Skin epidermis (tissue), 12 donors: ENCODE measurements around the gene CCDC15.
"Not testable (repeated sequence)": the region's sequence is repeated elsewhere in the genome, so short reads cannot be mapped to it uniquely, and the experiment has no call there.

Experiments
- H3K27ac ChIP-seq, 21 experiments: fragments of 200-600 bp; sonication (generic) in 11 of 21; one replicate each; pipeline ENCODE4 v1.5.0; 2020; ENCODE audit warnings: mild to moderate bottlenecking in 3 of 21, inconsistent platforms in 2 of 21, moderate library complexity in 2 of 21
- H3K4me3 ChIP-seq, 7 experiments: fragments of 200-600 bp; sonication (generic) in 2 of 7; one replicate each; pipeline ENCODE4 v1.5.0; 2020; ENCODE audit warnings: inconsistent platforms in 2 of 7, mild to moderate bottlenecking in 2 of 7, moderate library complexity in 1 of 7

CCDC15 gene

DNA sequence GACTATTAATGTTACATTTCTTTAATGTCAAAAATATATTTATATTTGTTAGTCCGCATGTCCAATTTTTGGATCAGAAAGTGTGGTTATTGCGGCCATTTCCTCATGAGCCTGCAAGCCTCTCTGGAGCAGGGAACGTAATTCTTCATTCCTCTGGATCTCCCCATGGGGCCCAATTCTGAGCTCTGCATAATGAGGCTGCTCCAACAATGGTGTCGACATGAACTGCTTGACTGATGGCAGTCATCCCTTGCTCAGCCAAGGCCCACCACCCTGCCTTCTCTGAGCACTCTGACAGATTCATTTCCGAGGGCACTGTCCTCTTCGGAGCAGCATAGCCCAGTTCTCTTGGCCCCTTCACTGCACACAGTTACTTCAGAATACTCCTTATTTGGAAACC, 15.0 kb upstream of the CCDC15 start:
- no peak overlapping the region for H3K4me3 ChIP-seq
- no peak overlapping the region for H3K27ac ChIP-seq

DNA sequence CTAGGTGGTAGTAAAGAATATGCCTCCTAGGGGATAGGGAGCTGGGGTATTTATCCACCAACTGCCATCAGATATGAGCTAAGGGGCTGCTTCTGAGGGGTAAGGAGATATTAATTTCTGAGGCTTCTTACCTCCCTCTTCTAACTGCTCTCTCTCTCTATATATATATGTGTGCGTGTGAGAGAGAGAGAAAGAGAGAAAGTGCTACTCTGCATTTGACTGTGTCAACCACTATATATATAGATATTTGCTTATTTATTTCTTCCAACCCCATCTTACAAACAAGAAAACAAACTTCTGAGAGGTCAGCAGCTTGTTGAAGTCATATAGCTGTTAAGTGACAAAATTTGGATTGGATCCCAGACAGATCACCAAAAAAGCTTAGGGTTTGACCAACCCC, 12.3 kb upstream of the CCDC15 start:
- Histone ChIP-seq H3K4me3 (no peak overlapping the region), H3K27ac (no peak overlapping the region)

- no peak overlapping the region for H3K27ac ChIP-seq
- H3K4me3 ChIP-seq, result no peak overlapping the region
Observed at GRCh38 chr11:124942466-124943253, 11.3 kb upstream of the CCDC15 start.

DNA sequence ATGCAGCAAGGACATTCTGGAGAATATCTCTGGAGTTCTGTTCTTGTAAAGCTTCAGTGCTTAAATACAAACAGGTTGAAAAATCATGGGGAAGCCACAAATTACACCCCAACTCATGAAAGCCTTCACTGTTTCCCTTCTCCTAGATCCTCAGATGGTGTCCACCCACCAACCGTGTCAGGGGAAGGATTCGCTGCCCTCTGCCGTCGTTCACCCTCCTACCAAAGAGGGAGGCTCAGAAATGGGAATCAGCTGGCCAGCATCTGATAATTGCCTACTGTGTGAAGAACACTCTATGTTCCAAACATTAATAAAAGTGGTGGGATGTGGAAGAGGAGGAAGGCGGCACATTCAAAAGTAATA, 10.8 kb upstream of the CCDC15 start:
- Histone ChIP-seq H3K27ac (no peak overlapping the region), H3K4me3 (no peak overlapping the region)

DNA sequence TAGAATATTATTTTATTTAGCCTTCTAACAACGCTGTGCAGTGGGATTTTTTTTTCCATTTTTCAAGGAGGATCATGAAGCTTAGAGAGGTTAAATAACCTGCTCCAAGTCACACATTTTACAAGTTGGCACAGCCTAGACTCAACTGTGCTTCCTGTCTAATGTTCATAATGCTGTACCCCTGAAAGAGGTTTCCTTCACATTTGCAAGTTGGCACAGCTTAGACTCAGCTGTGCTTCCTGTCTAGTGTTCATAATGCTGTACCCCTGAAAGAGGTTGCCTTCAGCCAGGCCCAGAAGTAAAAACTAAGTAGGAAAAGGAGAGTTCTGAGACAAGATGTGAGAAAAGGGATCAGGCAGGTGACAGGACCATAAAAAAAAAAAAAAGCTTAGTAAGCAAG, 10.3 kb upstream of the CCDC15 start:
- Histone ChIP-seq H3K4me3 (no peak overlapping the region), H3K27ac (no peak overlapping the region)

GRCh38 chr11:124944565-124944964, 9.4 kb upstream of the CCDC15 start:
- Histone ChIP-seq H3K27ac (no peak overlapping the region), H3K4me3 (no peak overlapping the region)

GRCh38 chr11:124945826-124946225, 8.2 kb upstream of the CCDC15 start:
- no peak overlapping the region for H3K4me3 ChIP-seq
- no peak overlapping the region for H3K27ac ChIP-seq

- Histone ChIP-seq H3K27ac (no peak overlapping the region), H3K4me3 (no peak overlapping the region)
Observed at GRCh38 chr11:124946735-124947141, 7.3 kb upstream of the CCDC15 start.

GRCh38 chr11:124950601-124951330, 3.2 kb upstream of the CCDC15 start:
- Histone ChIP-seq H3K4me3 (no peak overlapping the region), H3K27ac (no peak overlapping the region)

DNA sequence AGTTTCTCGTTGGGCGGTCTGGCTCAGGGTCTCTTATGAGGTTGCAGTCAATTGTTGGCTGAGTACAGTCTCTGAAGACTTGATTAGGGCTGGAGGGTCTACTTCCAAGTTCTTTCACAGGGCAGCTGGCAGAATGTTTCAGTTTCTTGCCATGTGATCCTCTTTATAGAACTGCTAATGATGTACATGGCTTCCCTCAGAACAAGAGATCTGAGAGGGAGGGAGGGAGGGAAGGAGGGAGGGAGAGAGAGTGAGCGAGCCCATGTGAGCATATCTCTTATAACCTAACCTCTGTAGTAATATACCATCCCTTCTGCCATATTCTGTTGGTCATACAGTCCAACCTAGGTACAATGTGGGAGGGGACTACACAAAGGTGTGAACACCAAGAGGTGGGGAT, 2.7 kb upstream of the CCDC15 start:
- no peak overlapping the region for H3K27ac ChIP-seq
- no peak overlapping the region for H3K4me3 ChIP-seq

DNA sequence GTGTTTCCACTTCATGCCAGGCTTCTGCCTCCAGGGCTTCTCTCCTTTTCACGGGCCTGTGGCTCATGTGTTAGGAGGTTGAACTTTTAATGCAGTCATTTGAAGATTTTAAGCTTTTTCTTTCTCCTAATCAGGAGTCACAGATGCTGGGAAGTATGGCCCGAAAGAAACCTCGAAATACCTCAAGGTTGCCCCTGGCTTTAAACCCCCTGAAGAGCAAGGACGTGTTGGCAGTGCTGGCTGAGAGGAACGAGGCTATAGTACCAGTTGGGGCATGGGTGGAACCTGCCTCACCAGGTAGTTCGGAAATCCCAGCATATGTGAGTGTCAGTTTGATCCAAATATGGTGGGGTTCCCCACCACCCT, 571 bp downstream of the CCDC15 start:
- H3K27ac ChIP-seq, result peak overlapping the region in 19 of 21 experiments; percentile 63 to 90 (median 83)

DNA sequence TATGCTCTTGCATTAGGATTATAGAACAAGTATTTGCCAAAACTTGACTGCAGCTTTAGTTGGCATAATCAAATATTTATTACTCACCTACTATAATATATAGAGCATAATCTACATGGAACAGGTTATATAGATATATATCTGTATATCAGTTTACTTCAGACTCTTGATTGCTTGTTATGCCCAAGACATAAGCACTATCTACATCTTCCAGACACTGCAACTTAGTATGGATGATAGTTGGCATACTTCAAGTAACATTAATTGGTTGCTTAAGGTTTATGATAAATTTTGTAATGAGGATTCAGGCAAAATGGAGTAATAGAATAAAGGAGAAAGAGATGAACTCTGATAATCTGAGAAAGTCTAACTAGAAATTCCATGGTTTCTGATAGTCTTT, 1.0 kb downstream of the CCDC15 start:
- H3K27ac ChIP-seq, result no peak overlapping the region
- H3K4me3 ChIP-seq, result no peak overlapping the region

More for the DNA sequence above, 571 bp downstream of the CCDC15 start:
- peak overlapping the region; percentile 62 to 73 (median 70) for H3K4me3 ChIP-seq

DNA sequence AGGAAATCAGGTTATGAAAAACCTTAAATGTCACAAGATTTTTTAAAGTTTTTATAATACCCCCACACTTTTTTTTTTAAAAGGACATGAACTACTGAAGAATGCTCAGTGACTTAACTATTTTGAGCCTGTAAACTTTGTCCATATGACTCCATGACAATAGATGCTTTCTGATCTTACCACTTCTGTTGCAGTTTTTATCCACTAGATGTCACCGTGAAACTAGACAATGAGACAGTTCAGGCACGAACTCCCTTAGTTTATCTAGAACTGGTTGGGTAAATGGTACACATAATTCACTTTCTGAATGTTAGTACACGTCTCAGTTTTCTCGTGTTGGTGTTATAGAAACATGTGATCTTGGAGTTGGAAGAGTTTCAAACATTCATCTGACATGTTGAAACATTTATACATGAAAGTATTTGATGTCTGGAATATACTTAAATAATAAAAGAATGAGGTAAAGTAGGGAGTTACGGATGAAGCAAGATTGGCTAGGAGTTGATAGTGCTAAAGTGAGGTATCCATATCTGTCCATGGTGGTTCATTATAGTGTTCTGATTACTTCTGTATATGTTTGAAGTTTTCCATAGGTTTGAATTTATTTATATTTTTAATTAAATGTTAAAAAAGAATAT, 8.1 kb downstream of the CCDC15 start:
- H3K4me3 ChIP-seq, result no peak overlapping the region

DNA sequence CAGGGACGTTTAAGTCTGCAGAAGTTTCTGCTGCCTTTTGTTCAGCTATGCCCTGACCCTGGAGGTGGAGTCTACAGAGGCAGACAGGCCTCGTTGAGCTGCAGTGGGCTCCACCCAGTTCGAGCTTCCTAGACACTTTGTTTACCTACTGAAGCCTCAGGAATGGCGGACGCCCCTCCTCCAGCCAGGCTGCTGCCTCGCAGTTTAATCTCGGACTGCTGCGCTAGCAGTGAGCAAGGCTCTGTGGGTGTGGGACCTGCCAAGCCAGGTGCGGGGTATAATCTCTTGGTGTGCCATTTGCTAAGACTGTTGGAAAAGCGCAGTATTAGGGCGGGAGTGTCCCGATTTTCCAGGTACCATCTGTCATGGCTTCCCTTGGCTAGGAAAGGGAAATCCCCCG, 14.2 kb downstream of the CCDC15 start:
- H3K4me3 ChIP-seq, H3K27ac ChIP-seq: not testable (repeated sequence)

More for the DNA sequence above, 8.1 kb downstream of the CCDC15 start:
- H3K27ac ChIP-seq, result no peak overlapping the region

GRCh38 chr11:124970925-124971324, 16.9 kb downstream of the CCDC15 start:
- Histone ChIP-seq H3K27ac (no peak overlapping the region), H3K4me3 (no peak overlapping the region)

DNA sequence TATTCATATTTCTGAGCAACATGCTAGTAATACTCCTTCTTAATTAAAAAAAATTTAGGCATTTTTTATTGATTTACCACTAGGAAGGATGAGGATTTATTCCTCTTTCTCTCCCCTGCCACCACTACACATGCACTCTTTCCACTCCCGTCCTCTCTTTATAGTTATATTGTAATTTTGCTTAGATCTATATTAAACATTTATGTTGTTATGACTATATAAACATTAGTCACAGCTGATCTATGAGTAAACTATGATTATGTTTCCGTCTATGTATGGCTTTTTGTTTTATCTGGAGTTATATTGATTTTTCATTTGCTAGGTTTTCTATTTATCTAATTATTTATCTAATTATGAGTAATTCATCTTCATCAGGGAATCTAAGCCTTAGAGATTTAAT, 17.8 kb downstream of the CCDC15 start:
- Histone ChIP-seq H3K4me3 (no peak overlapping the region), H3K27ac (no peak overlapping the region)

DNA sequence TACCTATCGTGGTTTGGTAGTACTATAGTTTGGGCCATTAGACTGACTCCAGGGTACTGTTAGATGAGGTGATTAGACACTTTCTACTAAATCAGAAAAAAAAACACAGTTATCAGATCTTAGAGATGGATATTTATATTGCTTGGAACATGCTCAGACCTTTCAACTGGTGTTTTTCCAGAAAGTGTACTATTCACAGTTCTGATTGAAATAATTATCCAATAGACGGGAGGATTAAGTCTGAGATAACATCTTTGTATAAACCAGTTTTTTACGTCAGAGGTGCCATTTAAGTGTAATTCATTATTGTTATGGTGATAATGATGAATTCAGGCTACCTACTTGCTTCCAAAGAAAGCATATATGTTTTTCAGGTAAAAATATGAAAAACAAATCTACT, 22.5 kb downstream of the CCDC15 start:
- no peak overlapping the region for H3K27ac ChIP-seq
- H3K4me3 ChIP-seq, result no peak overlapping the region

DNA sequence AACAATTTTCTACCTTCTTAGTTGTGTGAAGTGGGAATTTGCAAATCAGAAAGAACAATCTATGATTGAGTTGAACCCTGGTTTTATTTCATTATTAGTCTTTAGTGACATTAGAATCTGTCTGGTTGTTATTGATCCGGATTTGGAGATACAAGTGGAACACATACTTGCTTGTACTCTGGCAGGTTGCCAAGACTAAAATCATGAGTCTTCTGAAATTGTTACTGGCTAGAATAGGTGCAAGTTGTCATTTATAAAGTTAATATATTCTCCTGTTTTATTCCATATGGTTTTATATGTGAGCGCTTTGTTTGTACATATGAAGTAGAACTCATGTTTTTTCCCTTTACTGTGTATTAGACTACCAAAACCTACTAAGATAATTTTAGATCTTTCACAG, 23.0 kb downstream of the CCDC15 start:
- no peak overlapping the region for H3K27ac ChIP-seq
- no peak overlapping the region for H3K4me3 ChIP-seq

- H3K27ac ChIP-seq, result no peak overlapping the region
- H3K4me3 ChIP-seq, result no peak overlapping the region
Observed at GRCh38 chr11:124978316-124978715, 24.3 kb downstream of the CCDC15 start.

GRCh38 chr11:124982043-124982442, 28.0 kb downstream of the CCDC15 start:
- Histone ChIP-seq H3K27ac (no peak overlapping the region), H3K4me3 (no peak overlapping the region)
